GM19468 (cell line): ENCODE data around the gene TRABD.
"Not testable (repeated sequence)": the region's sequence is repeated elsewhere in the genome, so short reads cannot be mapped to it uniquely, and the experiment has no call there.

ENCODE experiments used
- ATAC-seq: cut with Tn5 transposase; IDR thresholded peaks from one replicate; pipeline ENCODE4 v1.9.1; 2021; ENCODE audit warnings: mild to moderate bottlenecking, moderate library complexity, moderate number of reproducible peaks; ENCODE audit not compliant: unreplicated experiment; ENCODE audit errors: extremely low read depth

TRABD gene

GRCh38 chr22:50200461-50201190, 14.9 kb downstream of the TRABD start, which contains the start of gene SELENOO:
SELENOO (plus strand) TSS chr22:50201011; CDS start chr22:50201037, 26 bp downstream.
- ATAC-seq = peak; percentile 40

- peak; percentile 4 for ATAC-seq
Observed at GRCh38 chr22:50201191-50202129, 15.7 kb downstream of the TRABD start.

DNA sequence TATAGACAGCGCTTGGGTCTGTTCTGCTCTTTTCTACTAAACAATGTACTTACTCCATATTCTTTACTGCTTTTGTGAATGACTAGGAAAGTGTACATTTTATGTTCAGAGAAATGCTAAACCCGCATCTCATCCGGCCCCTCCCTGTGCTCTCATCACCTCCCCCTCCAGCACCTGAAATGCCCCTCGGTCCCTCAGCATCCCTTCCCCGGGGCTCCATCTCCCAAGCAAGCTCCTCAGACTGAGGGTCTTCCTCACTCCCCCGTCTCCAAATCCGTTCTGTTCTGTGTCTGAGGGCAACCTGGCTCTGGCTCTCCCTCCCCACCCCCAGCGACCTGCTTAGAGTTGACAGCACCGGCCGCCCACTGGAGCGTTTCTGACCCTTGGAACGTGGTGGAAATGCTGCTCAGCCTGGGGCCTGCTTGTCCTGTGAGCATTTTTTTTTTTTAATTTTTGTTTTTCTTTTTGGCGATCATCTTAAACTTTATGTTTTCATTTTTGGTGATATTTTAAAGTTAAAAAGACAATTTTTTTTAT, 16.5 kb downstream of the TRABD start:
- ATAC-seq = no peak

- ATAC-seq = no peak
Observed at GRCh38 chr22:50203288-50203687, 17.6 kb downstream of the TRABD start.

DNA sequence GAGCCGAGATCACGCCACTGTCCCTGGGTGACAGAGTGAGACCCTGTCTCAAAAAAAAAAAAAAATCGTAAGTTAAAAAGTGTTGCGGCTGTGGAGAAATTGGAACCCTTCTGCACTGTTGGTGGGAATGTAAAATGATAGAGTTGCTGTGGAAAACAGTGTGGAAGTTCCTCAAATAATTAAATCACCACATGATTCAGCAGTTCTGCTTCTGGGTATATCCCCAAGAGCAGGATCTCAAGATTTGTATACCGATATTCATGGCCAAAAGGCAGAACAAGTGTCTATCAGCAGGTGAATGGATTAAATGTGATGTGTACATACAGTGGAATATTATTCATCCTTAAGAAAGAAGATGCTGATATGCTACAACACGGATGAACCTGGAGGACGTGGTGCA, 18.9 kb downstream of the TRABD start:
- ATAC-seq = no peak

DNA sequence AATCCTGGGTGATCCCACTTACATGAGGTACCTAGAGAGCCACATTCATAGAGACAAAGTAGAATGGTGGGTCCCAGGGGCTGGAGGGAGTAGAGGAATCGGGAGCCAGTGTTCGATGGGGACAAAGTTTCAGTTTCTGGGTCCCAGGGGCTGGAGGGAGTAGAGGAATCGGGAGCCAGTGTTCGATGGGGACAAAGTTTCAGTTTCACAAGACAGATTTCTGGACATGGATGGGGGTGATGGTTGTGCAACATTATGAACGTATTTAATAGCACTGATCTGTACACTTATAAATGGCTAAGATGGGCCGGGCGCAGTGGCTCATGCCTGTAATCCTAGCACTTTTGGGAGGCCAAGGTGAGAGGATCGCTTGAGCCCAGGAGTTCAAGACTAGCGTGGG, 19.3 kb downstream of the TRABD start:
- ATAC-seq = not testable (repeated sequence)

DNA sequence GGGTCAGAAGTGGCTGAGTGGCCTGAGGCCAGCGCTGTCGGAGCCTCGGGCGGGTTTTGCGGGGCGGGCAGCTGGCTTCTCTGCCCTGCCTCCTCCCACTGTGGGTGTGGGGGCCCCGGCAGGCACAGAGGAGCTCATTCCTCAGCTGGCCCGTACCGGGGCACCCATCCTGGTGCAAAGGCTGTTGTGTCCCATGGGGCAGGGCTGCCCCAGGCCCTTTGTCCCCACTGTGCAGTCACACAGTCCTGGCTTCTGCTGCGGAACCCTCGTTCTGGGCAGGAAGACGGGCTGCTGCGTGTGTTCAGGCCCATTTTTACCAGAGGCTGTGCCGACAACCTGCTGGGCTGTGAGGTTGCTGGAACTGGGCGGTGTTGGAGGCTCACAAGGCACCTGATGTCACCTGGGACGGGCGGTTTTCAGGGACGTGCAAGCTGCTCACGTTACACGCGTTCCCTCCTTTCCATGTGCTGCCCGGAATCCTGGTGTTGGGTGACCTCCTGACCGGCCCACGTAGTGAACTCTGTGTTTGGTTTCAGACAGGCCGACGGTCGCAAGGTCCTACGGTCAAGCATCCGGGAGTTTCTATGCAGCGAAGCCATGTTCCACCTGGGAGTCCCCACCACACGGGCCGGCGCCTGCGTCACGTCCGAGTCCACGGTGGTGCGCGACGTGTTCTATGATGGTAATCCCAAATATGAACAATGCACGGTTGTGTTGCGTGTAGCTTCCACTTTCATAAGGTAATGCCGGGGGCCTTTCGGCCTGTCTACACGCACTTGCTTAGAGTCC, 20.3 kb downstream of the TRABD start:
- ATAC-seq = no peak

DNA sequence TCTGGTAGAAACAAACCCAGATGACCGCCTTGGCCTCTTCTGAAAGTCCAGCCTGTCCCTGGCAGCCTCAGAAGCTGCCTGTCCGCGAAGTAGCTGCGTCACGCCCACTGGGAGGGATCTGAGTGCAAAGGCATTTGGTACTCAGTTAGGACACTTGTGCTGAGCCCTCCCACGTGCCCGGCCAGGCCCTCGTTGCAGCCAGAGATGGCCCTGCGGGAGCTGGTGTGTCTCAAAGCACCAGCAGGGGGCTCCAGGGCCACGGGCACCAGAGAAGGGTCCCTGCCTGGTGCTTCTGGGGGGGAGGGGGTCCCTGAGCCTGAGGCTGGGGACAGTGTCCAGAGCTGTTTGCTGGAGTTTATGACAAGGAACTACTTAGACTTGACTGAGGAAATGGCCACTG, 20.9 kb downstream of the TRABD start:
- no peak for ATAC-seq

- ATAC-seq = no peak
Observed at GRCh38 chr22:50207383-50208140, 21.8 kb downstream of the TRABD start.

- ATAC-seq = no peak
Observed at GRCh38 chr22:50208430-50208938, 22.8 kb downstream of the TRABD start.

GRCh38 chr22:50208939-50209892, 23.5 kb downstream of the TRABD start:
- ATAC-seq = no peak

GRCh38 chr22:50209893-50210292, 24.2 kb downstream of the TRABD start:
- ATAC-seq = no peak

- ATAC-seq = no peak
Observed at GRCh38 chr22:50210378-50211139, 24.8 kb downstream of the TRABD start.

DNA sequence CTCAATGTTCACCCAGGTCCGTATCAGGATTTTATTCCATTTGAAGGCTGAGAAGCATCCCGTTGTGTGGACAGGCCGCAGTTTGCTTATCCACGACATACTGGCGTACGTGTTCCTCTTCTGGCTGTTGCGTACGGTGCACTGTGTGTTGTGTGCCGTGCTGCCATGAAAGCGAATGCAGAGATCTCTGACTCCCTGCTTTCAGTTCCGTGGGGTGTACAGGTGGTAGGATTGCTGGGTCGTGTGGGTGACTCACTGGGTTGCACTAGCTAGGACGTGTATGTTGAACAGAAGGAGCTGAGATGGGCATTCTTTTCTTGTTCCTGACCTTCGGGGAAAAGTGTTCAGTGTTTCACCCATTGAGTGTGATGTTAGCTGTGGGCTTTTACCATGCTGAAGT, 25.4 kb downstream of the TRABD start:
- ATAC-seq = no peak

- no peak for ATAC-seq
Observed at GRCh38 chr22:50213263-50213662, 27.6 kb downstream of the TRABD start.

DNA sequence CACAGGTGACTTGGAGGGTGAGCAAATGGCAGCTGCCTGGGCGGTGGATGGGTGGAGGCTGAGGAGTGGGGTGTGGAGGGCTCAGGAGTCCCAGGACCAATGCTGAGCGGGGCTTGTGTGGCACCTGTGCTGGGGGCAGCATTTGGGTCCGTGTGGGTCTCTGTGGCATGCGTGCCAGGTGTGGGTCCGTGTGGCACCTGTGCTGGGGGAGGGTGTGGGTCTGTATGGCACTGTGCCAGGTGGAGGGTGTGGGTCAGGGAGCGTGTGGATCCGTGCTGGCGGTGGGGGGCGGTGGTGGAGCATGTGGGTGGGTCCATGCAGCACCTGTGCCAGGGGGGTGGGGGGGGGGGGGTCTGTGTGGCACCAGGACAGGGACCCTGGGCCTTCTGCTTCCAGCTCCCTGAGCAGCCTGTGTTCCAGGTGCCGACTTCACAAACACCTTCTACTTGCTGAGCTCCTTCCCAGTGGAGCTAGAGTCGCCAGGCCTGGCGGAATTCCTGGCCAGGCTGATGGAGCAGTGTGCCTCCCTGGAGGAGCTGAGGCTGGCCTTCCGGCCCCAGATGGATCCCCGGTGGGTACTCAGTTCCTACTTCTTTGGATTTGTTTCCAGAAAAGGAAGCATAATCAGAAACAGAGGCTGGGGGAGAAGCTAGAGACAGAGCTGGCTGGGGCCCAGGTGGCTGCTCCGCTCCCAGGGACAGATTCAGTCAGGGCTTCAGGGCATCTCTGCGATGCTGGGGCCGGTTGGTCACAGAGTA, 29.8 kb downstream of the TRABD start:
- no peak for ATAC-seq
